H1 (cell line): ENCODE data around the gene RAB26.

ENCODE experiments used
- EGR1 ChIP-seq: IDR thresholded peaks from 2 replicates; pipeline ENCODE4 v1.6.1; 2011; ENCODE audit warnings: low read depth, low read length, borderline replicate concordance
- POLR2A ChIP-seq, 2 experiments: IDR thresholded peaks; 1 replicate in 1 of 2; 2 replicates in 1 of 2; pipeline ENCODE4 v1.6.1; 2011; ENCODE audit warnings: low read depth in 2 of 2, low read length in 2 of 2, mild to moderate bottlenecking in 2 of 2; ENCODE audit errors: control extremely low read depth in 1 of 2
- TF ChIP-seq, protein P1 (sequence below), 3 experiments: IDR thresholded peaks; 1 replicate in 2 of 3; 2 replicates in 1 of 3; pipeline versions ENCODE4 v1.5.1 to v1.6.1; 2011; ENCODE audit warnings: low read length in 3 of 3, mild to moderate bottlenecking in 3 of 3, inconsistent platforms in 2 of 3, low read depth in 1 of 3, moderate library complexity in 1 of 3; ENCODE audit not compliant: insufficient read depth in 1 of 3; ENCODE audit errors: control extremely low read depth in 1 of 3

- no peak for TF ChIP-seq POLR2A (IDR thresholded peaks at IDR 0.05; ENCODE audit: control extremely low read depth in 1 of 2, low read depth in 2 of 2, low read length in 2 of 2)
- TF ChIP-seq EGR1, result no peak
- TF ChIP-seq, protein P1, sequence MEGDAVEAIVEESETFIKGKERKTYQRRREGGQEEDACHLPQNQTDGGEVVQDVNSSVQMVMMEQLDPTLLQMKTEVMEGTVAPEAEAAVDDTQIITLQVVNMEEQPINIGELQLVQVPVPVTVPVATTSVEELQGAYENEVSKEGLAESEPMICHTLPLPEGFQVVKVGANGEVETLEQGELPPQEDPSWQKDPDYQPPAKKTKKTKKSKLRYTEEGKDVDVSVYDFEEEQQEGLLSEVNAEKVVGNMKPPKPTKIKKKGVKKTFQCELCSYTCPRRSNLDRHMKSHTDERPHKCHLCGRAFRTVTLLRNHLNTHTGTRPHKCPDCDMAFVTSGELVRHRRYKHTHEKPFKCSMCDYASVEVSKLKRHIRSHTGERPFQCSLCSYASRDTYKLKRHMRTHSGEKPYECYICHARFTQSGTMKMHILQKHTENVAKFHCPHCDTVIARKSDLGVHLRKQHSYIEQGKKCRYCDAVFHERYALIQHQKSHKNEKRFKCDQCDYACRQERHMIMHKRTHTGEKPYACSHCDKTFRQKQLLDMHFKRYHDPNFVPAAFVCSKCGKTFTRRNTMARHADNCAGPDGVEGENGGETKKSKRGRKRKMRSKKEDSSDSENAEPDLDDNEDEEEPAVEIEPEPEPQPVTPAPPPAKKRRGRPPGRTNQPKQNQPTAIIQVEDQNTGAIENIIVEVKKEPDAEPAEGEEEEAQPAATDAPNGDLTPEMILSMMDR (IDR thresholded peaks at IDR 0.05; ENCODE audit: control extremely low read depth in 1 of 3, insufficient read depth in 1 of 3, low read depth in 1 of 3, low read length in 3 of 3), result no peak
Measured at GRCh38 chr16:2173366-2173765, 24.9 kb downstream of the RAB26 start.
